ENCODE data around the gene LRCH2.

Gene LRCH2

GRCh38 chrX:115067812-115068211, 166.1 kb downstream of the LRCH2 start:
- DNase-seq (ENCODE audit: low read depth in 3 of 3, low spot score in 1 of 3): no peak

GRCh38 chrX:115065304-115065703, 168.6 kb downstream of the LRCH2 start:
- DNase-seq (ENCODE audit: low read depth in 3 of 3, low spot score in 1 of 3): no peak
